GM10266 (cell line): ENCODE results near the gene CRHR2.

ENCODE experiments used
- DNase-seq: peaks from one replicate; pipeline ENCODE4 v3.0.0; 2012; ENCODE audit errors: extremely low spot score
- CTCF ChIP-seq: IDR thresholded peaks from 2 replicates; pipeline ENCODE4 v1.5.1; 2012; ENCODE audit warnings: mild to moderate bottlenecking, low read depth; ENCODE audit not compliant: control insufficient read depth, insufficient read depth; ENCODE audit errors: missing control alignments

Gene CRHR2

GRCh38 chr7:30679664-30680063 is 2.6 kb downstream of the CRHR2 start:
- TF ChIP-seq CTCF, result no peak

GRCh38 chr7:30678805-30679204 is 3.5 kb downstream of the CRHR2 start:
- no peak for TF ChIP-seq CTCF
- DNase-seq, result no peak

More at GRCh38 chr7:30679664-30680063, 2.6 kb downstream of the CRHR2 start:
- no peak for DNase-seq

- no peak for DNase-seq
- no peak for TF ChIP-seq CTCF
These were observed 7.4 kb downstream of the CRHR2 start for GRCh38 chr7:30674876-30675275.

GRCh38 chr7:30674420-30674819 is 7.8 kb downstream of the CRHR2 start:
- no peak for DNase-seq
- no peak for TF ChIP-seq CTCF

GRCh38 chr7:30671793-30672465 is 10.3 kb downstream of the CRHR2 start:
- no peak for TF ChIP-seq CTCF
- DNase-seq, result peak; percentile 37

- no peak for DNase-seq
- no peak for TF ChIP-seq CTCF
These were observed 14.2 kb downstream of the CRHR2 start for GRCh38 chr7:30668102-30668501.

- no peak for DNase-seq
- no peak for TF ChIP-seq CTCF
These were observed 15.1 kb downstream of the CRHR2 start for GRCh38 chr7:30667172-30667571.
